KOPT-K1 (cell line): Measurements from ENCODE around the gene BEST4.
A peak's percentile ranks its signal among the peaks of the same experiment; 100 is the strongest.
"Not testable (repeated sequence)": the region's sequence is repeated elsewhere in the genome, so short reads cannot be mapped to it uniquely, and the experiment has no call there.

ENCODE experiments used
- H3K27ac ChIP-seq: fragments of 200-600 bp; sonication (generic); 2 replicates; pipeline ENCODE4 v1.5.1; 2016; ENCODE audit warnings: antibody characterized with exemption, mild to moderate bottlenecking, low read depth, low read length; ENCODE audit not compliant: poor library complexity, severe bottlenecking
- H3K36me3 ChIP-seq: fragments of 200-600 bp; sonication (generic); 2 replicates; pipeline ENCODE4 v1.5.1; 2017; ENCODE audit warnings: antibody characterized with exemption, mild to moderate bottlenecking, low read length, moderate library complexity; ENCODE audit not compliant: insufficient read depth
- H3K9me3 ChIP-seq: fragments of 200-600 bp; sonication (generic); 2 replicates; pipeline ENCODE4 v1.5.1; 2017; ENCODE audit warnings: antibody characterized with exemption, low read length, mild to moderate bottlenecking; ENCODE audit not compliant: insufficient read depth, poor library complexity, severe bottlenecking

Gene BEST4

GRCh38 chr1:44778705-44779576, 9.0 kb downstream of the BEST4 start:
- H3K36me3 ChIP-seq: peaks cover 69% of the 10 kb centered on the region
- H3K27ac ChIP-seq: no peak overlapping the region
- no peaks in the 10 kb centered on the region for H3K9me3 ChIP-seq

DNA sequence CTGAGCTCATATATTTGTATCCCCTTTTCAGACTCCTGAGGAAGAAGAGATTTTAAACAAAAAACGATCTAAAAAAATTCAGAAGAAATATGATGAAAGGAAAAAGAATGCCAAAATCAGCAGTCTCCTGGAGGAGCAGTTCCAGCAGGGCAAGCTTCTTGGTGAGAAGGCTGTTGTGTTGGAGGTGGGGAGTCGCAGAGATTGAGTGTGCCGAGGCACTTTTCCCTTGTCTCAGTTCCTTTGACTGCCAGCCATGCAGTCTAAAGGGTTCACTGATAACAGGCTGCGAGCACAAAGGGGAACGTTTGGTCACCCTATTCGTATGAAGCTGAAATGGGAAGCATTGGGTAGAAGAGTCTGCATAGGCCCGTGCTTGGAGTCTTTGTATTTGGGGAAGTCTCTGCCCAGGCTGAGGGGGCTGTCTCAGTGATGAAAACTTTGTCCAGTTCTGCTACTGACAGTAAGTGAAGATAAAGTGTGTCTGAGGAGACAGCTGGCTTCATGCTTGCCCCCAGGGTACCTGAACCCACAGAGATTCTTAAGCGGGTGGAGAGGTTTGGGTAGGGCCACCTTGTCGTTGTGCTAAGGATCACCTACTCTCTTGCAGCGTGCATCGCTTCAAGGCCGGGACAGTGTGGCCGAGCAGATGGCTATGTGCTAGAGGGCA, 9.9 kb downstream of the BEST4 start:
- peaks cover 67% of the 10 kb centered on the region for H3K36me3 ChIP-seq
- H3K9me3 ChIP-seq: no peaks in the 10 kb centered on the region
- no peak overlapping the region for H3K27ac ChIP-seq

GRCh38 chr1:44777547-44777946, 10.4 kb downstream of the BEST4 start:
- H3K27ac ChIP-seq: peak overlapping the region; percentile 76
- H3K36me3 ChIP-seq: peaks cover 61% of the 10 kb centered on the region
- no peaks in the 10 kb centered on the region for H3K9me3 ChIP-seq

DNA sequence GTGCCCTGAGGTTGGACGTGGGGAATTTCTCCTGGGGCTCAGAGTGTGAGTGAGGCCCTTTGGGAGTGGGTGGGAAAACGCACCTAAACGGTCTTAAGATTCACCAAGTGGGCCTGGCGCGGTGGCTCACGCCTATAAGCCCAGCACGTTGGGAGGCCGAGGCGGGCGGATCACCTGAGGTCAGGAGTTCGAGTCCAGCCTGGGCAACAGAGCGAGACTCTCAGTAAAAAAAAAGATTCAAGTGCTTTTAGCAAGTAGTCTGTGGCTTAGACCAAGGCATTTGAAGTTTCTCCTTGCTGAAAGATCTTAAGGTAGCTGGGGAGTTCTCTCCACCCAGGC, 11.3 kb downstream of the BEST4 start:
- Histone ChIP-seq H3K36me3 (peaks cover 55% of the 10 kb centered on the region), H3K27ac (peak overlapping the region; percentile 76), H3K9me3 (no peaks in the 10 kb centered on the region)

- peaks cover 49% of the 10 kb centered on the region for H3K36me3 ChIP-seq
- peak overlapping the region; percentile 76 for H3K27ac ChIP-seq
- H3K9me3 ChIP-seq: no peaks in the 10 kb centered on the region
Measured at GRCh38 chr1:44775930-44776729, 11.8 kb downstream of the BEST4 start.

DNA sequence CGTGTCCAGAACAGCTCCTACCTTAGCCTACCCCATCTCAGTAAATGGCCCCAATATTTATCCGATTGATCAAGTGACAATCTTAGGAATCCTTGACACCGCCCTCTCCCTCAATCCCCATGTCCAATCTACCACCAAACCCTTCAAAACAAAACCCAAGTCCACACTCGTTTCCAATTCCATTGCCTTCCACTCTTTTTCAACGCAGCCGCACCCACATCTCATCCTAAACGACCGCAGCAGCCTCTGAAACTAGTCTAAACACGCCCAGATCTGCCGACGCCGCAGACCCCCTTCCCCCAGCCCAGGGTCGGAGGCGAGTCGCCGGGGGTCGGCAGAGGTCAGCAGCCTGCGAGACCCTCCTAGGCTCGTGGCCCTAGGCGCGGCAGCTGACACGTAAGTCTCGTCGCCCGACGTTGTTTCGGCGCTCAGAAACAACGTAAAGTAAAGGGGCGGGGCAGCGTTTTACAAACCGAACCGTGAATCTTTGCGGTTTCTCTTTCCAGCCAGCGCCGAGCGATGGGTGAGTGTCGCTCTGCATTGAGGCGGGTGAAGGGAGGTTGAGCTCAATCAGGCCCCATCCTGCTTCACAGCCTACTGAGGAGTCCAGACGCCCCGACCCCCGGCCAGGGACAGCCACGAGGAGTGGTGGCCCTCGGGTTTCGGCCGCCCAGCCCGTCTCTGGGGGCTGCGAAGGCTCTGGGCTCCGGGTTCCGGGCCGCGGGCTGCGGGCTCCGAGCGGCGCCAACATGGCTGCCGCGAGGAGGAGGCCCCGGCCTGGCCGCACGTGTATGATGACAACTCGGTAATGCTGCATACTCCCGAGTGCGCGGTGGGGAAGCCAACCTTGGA, 12.7 kb downstream of the BEST4 start, which contains the start of gene RPS8:
RPS8 (plus strand) TSS at position 463 of the 852 bp plus-strand sequence; CDS start at position 520, 57 bp downstream.
- peak within 1 kb of the TSS; percentile 76 for H3K27ac ChIP-seq
- H3K9me3 ChIP-seq: no peaks in the 10 kb centered on the region
- peaks cover 41% of the 10 kb centered on the region for H3K36me3 ChIP-seq

DNA sequence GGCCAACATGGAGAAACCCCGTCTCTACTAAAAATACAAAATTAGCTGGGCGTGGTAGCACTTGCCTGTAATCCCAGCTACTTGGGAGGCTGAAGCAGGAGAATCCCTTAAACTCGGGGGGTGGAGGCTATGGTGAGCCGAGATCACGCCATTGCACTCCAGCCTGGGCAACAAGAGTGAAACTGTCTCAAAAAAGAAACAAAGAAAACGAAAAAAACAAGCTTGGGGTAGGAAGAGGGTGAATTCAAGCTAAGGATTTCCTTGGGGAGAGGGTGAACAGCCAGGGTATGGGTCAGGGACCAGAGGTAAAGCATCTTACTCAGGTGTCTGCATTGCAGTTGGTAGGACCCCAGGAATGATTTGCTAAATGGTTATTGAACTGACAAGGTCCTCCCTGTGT, 21.5 kb downstream of the BEST4 start:
- not testable (repeated sequence) for H3K27ac ChIP-seq
- peaks cover 79% of the 10 kb centered on the region for H3K36me3 ChIP-seq

DNA sequence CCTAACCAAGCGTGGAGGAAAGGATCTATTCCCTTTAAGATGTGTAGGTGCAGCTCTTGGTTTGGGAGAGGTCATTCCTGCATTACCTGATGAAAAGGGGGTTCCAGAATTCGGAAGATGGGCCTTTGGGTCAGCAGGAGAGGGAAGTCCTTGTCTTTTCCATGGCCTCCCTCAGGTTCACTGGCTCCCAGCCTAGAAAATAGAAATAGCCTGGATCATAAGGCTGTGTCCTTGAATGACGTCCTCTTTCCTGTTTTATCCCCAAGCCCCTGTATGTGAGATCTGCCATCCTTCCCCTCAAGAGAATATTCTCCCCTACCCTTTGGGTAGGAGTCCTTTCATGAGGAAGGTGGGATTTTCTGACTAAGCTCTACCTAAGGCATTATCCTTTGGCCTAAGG, 27.1 kb downstream of the BEST4 start:
- Histone ChIP-seq H3K9me3 (no peaks in the 10 kb centered on the region), H3K36me3 (peaks cover 100% of the 10 kb centered on the region), H3K27ac (no peak overlapping the region)

More for the DNA sequence above, 21.5 kb downstream of the BEST4 start:
- not testable (repeated sequence) for H3K9me3 ChIP-seq

DNA sequence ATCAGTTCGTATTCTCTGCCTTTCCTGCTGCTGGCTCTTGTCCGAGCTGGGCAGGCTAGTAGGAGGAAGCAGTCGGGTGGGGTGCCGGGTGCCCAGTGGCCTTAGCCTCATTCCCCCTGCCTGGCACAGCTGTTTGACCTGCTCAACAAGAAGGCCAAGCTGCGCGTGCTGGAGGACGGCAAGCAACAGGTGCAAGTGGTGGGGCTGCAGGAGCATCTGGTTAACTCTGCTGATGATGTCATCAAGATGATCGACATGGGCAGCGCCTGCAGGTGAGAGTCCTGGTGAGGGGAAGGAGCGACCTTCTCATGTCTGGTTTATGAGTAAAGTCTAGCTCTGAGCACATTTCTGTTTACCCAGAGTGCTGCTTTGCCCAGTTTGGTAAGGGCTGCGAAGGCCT, 28.9 kb downstream of the BEST4 start:
- H3K27ac ChIP-seq: no peak overlapping the region
- peaks cover 100% of the 10 kb centered on the region for H3K36me3 ChIP-seq
- no peaks in the 10 kb centered on the region for H3K9me3 ChIP-seq

DNA sequence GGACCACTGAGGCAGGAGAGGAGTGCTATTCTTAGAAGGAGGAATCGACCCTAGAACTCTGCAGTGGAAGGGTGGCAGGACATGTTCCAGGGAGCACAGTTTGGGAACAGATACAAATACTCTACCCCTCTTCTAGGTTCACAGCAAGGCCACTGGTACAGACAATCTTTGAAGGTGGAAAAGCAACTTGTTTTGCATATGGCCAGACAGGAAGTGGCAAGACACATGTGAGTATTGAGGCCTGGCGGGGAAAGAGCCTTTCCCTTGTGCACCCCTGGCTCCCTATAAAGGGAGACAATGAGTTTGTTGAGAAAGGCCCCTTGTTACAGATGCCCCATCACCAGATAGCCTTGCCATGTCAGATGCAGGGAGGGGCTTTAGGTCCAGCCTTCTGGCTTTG, 30.6 kb downstream of the BEST4 start:
- H3K27ac ChIP-seq: peak overlapping the region; percentile 9
- H3K36me3 ChIP-seq: peaks cover 100% of the 10 kb centered on the region
- H3K9me3 ChIP-seq: no peaks in the 10 kb centered on the region

GRCh38 chr1:44747878-44748277, 40.1 kb downstream of the BEST4 start:
- H3K9me3 ChIP-seq: no peaks in the 10 kb centered on the region
- no peak overlapping the region for H3K27ac ChIP-seq
- peaks cover 99% of the 10 kb centered on the region for H3K36me3 ChIP-seq

DNA sequence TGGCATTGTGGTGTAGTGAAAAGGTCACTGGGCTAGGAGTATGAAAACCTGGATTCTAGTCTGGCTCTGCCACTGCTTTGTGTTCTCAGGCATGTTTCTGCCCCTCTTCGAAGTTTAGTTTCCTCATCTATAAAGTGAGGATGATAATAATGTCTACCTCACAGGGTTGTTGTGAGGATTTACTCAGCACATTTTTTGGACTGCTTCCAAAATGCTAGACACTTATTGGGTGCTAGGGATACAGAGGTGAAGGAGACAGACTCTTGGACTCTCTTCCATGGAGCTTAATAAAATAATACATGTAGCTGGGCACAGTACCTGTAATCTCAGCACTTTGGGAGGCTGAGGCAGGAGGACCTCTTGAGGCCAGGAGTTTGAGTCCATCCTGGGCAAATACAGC, 44.8 kb downstream of the BEST4 start:
- H3K27ac ChIP-seq: peak overlapping the region; percentile 6
- H3K36me3 ChIP-seq: peaks cover 74% of the 10 kb centered on the region
- no peaks in the 10 kb centered on the region for H3K9me3 ChIP-seq

DNA sequence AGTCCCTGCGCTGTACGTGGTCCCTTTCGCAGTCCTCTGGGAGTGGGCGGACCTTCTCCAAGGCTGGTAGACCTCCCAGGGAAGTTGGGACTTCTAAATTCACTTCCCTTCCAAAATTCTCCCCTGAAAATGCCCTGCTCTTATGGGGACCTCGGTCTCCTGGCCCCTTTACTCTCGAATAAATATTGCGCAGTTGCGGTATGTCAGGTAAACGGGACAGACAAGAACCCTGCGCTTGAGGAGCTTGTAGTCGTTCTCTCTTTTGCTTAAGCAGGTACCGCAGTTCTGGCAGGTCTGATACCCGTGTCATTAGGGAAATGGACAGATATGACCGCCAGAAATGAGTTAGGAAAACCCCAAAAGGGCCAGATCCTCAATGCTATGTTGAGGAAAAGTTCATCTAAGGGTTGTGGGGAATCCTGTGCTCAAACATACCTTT, 47.8 kb downstream of the BEST4 start:
- Histone ChIP-seq H3K27ac (peak overlapping the region; percentile 93), H3K9me3 (no peaks in the 10 kb centered on the region), H3K36me3 (peaks cover 44% of the 10 kb centered on the region)
